Astrocyte (in vitro differentiated cells and primary cell): ENCODE results near the gene LRMDA. TPM values are rescaled to one million over a fixed set of nuclear protein-coding genes. Genes with fewer than 3 reads are reported as not detected.

Source experiments
- DNase-seq: peaks from one replicate; pipeline ENCODE4 v3.0.0-alpha.2; 2010; ENCODE audit warnings: low read depth
- FAIRE-seq: peaks from 2 replicates; lab custom pipeline; 2011; peaks lifted over from hg19 to GRCh38; lab: Jason Lieb, UNC
- H2AFZ ChIP-seq: 2 replicates; pipeline ENCODE4 v1.6.0; 2012; ENCODE audit warnings: low read depth, low read length, inconsistent platforms
- H3K27ac ChIP-seq: 2 replicates; pipeline ENCODE4 v1.5.1; 2011; ENCODE audit warnings: low read depth, low read length, inconsistent platforms
- H3K27me3 ChIP-seq: 2 replicates; pipeline ENCODE4 v1.6.0; 2011; ENCODE audit warnings: low read length, inconsistent platforms; ENCODE audit not compliant: insufficient read depth
- H3K36me3 ChIP-seq: 2 replicates; pipeline ENCODE4 v1.5.1; 2011; ENCODE audit warnings: low read length, inconsistent platforms; ENCODE audit not compliant: insufficient read depth
- H3K4me1 ChIP-seq: 2 replicates; pipeline ENCODE4 v1.5.1; 2011; ENCODE audit warnings: low read length, inconsistent platforms; ENCODE audit not compliant: insufficient read depth
- H3K4me2 ChIP-seq: 2 replicates; pipeline ENCODE4 v1.6.0; 2012; ENCODE audit warnings: low read length, inconsistent platforms
- H3K4me3 ChIP-seq: 2 replicates; pipeline ENCODE4 v1.5.1; 2011; ENCODE audit warnings: low read depth, mild to moderate bottlenecking, low read length, inconsistent platforms; ENCODE audit not compliant: insufficient read depth
- H3K79me2 ChIP-seq: 2 replicates; pipeline ENCODE4 v1.6.0; 2012; ENCODE audit warnings: mild to moderate bottlenecking, low read length, inconsistent platforms; ENCODE audit not compliant: insufficient read depth
- H3K9ac ChIP-seq: 2 replicates; pipeline ENCODE4 v1.6.0; 2012; ENCODE audit warnings: mild to moderate bottlenecking, low read length, inconsistent platforms
- H3K9me3 ChIP-seq: 2 replicates; pipeline ENCODE4 v1.5.1; 2012; ENCODE audit warnings: low read depth, mild to moderate bottlenecking, low read length, inconsistent platforms; ENCODE audit not compliant: insufficient read depth
- H4K20me1 ChIP-seq: 2 replicates; pipeline ENCODE4 v1.6.0; 2012; ENCODE audit warnings: low read length, inconsistent platforms; ENCODE audit not compliant: insufficient read depth
- H3K27ac Mint-ChIP-seq: one replicate; pipeline ENCODE4 v1.8.0; 2021; ENCODE audit warnings: mild to moderate bottlenecking, mixed read lengths; ENCODE audit not compliant: unreplicated experiment
- H3K27me3 Mint-ChIP-seq: one replicate; pipeline ENCODE4 v1.8.0; 2021; ENCODE audit warnings: low read depth, mixed read lengths; ENCODE audit not compliant: unreplicated experiment
- H3K36me3 Mint-ChIP-seq: one replicate; pipeline ENCODE4 v1.8.0; 2021; ENCODE audit warnings: low read depth, mixed read lengths; ENCODE audit not compliant: unreplicated experiment
- H3K4me1 Mint-ChIP-seq: one replicate; pipeline ENCODE4 v1.8.0; 2021; ENCODE audit warnings: low read depth, mixed read lengths; ENCODE audit not compliant: unreplicated experiment
- H3K4me3 Mint-ChIP-seq: one replicate; pipeline ENCODE4 v1.8.0; 2021; ENCODE audit warnings: mild to moderate bottlenecking, moderate library complexity, mixed read lengths; ENCODE audit not compliant: unreplicated experiment
- H3K9me3 Mint-ChIP-seq: one replicate; pipeline ENCODE4 v1.8.0; 2021; ENCODE audit warnings: mild to moderate bottlenecking, mixed read lengths; ENCODE audit not compliant: unreplicated experiment
- EZH2 ChIP-seq: IDR thresholded peaks from 2 replicates; pipeline ENCODE4 v1.6.1; 2012; ENCODE audit warnings: mild to moderate bottlenecking, low read length, inconsistent platforms; ENCODE audit not compliant: insufficient read depth
- total RNA-seq: library from RNA; stranded (reverse); gene quantifications from 2 replicates; pipeline ENCODE4 v1.2.1, GENCODE V29; 2021
- TF ChIP-seq, protein P1 (sequence below): IDR thresholded peaks from 2 replicates; pipeline ENCODE4 v1.5.1; 2011; ENCODE audit warnings: low read depth, mild to moderate bottlenecking, inconsistent platforms, low read length, moderate library complexity; ENCODE audit not compliant: insufficient read depth

LRMDA gene
- total RNA-seq, 1 donor from 2014 or later: 2.7 TPM

DNA sequence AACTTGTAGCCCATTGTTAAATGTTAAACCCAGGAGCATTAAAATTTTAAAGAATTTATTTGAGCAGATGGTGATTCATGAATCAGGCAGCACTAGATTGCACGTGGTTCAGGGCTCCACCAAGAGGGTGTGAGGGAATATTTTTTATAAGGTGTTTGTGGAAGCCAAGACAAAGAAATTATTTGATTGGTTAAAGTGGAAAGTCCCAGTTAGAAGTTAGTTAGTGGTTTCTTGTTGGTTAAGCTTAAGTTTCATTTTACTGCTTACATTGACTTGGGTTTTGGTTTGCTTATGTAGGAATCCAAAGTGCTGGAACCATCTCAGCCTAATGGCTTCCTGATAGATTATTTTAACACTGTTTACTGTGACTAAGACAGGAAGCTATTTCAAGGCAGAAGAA lies 906.2 kb downstream of the LRMDA start:
- Histone ChIP-seq H3K9me3 (no peaks in the 10 kb centered on the region), H4K20me1 (no peaks in the 10 kb centered on the region), H3K9ac (no peak overlapping the region), H3K36me3 (no peaks in the 10 kb centered on the region), H3K4me1 (no peaks in the 10 kb centered on the region), H3K4me3 (no peak overlapping the region), H2AFZ (peak overlapping the region; percentile 36), H3K4me2 (peak overlapping the region; percentile 20), H3K79me2 (no peaks in the 10 kb centered on the region), H3K27ac (no peak overlapping the region), H3K27me3 (no peaks in the 10 kb centered on the region)
- Mint-ChIP-seq H3K36me3 (no peaks in the 10 kb centered on the region), H3K27me3 (peaks cover 2% of the 10 kb centered on the region), H3K9me3 (no peaks in the 10 kb centered on the region), H3K27ac (no peak overlapping the region), H3K4me3 (no peak overlapping the region), H3K4me1 (peaks cover 25% of the 10 kb centered on the region)
- TF ChIP-seq, protein P1, sequence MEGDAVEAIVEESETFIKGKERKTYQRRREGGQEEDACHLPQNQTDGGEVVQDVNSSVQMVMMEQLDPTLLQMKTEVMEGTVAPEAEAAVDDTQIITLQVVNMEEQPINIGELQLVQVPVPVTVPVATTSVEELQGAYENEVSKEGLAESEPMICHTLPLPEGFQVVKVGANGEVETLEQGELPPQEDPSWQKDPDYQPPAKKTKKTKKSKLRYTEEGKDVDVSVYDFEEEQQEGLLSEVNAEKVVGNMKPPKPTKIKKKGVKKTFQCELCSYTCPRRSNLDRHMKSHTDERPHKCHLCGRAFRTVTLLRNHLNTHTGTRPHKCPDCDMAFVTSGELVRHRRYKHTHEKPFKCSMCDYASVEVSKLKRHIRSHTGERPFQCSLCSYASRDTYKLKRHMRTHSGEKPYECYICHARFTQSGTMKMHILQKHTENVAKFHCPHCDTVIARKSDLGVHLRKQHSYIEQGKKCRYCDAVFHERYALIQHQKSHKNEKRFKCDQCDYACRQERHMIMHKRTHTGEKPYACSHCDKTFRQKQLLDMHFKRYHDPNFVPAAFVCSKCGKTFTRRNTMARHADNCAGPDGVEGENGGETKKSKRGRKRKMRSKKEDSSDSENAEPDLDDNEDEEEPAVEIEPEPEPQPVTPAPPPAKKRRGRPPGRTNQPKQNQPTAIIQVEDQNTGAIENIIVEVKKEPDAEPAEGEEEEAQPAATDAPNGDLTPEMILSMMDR: no peak
- no peak for TF ChIP-seq EZH2
- peak; percentile 23 for FAIRE-seq
- DNase-seq: peak; percentile 83

DNA sequence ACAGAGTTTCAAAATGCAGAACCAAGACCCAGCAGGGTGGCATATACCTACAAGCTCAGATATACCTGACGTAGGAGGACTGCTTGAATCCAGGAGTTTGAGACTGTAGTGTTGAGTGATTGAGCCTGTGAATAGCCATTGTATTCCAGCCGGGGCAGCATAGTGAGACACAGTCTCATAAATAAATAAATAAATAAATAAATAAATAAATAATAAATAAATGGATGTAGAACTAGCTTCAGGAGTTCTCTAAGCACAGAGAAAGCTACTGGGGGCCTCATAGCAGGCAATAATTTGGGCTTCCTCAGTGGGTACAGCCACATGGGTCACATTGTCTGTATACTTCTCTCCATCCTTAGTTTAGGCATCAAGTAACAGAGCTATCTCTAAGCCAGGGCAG lies 906.8 kb downstream of the LRMDA start:
- no peak overlapping the region for H2AFZ ChIP-seq
- no peaks in the 10 kb centered on the region for H3K79me2 ChIP-seq
- DNase-seq (no peak), FAIRE-seq (no peak)
- H3K9me3 ChIP-seq: no peaks in the 10 kb centered on the region
- H3K4me3 Mint-ChIP-seq: no peak overlapping the region
- no peak overlapping the region for H3K9ac ChIP-seq
- no peaks in the 10 kb centered on the region for H3K36me3 Mint-ChIP-seq
- no peaks in the 10 kb centered on the region for H3K36me3 ChIP-seq
- peak overlapping the region; percentile 20 for H3K4me2 ChIP-seq
- H3K27me3 ChIP-seq: no peaks in the 10 kb centered on the region
- no peak overlapping the region for H3K27ac Mint-ChIP-seq
- H3K4me3 ChIP-seq: no peak overlapping the region
- no peaks in the 10 kb centered on the region for H4K20me1 ChIP-seq
- no peaks in the 10 kb centered on the region for H3K9me3 Mint-ChIP-seq
- H3K27me3 Mint-ChIP-seq: peaks cover 2% of the 10 kb centered on the region
- H3K27ac ChIP-seq: no peak overlapping the region
- no peaks in the 10 kb centered on the region for H3K4me1 ChIP-seq
- TF ChIP-seq EZH2: no peak
- TF ChIP-seq, protein P1: no peak
- H3K4me1 Mint-ChIP-seq: peaks cover 25% of the 10 kb centered on the region

DNA sequence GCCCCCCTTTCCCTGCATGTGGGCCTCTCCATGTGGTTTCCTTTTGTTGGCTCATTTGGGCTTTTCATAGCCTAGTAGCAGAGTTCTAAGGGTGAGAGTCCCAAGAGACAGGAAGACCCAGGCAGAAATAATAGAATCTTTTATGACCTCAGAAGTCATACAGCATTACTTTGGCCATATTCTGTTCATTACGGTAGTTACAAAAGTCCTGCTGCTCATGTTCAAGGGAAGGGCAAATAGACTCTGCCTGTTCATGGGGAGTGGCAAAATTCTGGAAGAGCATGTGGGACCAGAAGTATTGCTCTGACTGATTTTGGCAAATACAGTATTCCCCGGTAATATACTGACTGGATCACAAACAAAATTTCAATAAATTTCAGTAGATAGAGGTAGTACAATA lies 910.3 kb downstream of the LRMDA start:
- TF ChIP-seq, protein P1: no peak
- TF ChIP-seq EZH2: no peak
- H3K36me3 Mint-ChIP-seq: no peaks in the 10 kb centered on the region
- no peaks in the 10 kb centered on the region for H3K9me3 Mint-ChIP-seq
- Histone ChIP-seq H3K27ac (no peak overlapping the region), H3K9me3 (no peaks in the 10 kb centered on the region), H3K4me1 (no peaks in the 10 kb centered on the region), H3K27me3 (no peaks in the 10 kb centered on the region), H3K9ac (no peak overlapping the region), H2AFZ (no peak overlapping the region), H3K4me2 (no peak overlapping the region), H3K4me3 (no peak overlapping the region), H3K79me2 (no peaks in the 10 kb centered on the region), H3K36me3 (no peaks in the 10 kb centered on the region), H4K20me1 (no peaks in the 10 kb centered on the region)
- H3K4me3 Mint-ChIP-seq: no peak overlapping the region
- no peaks in the 10 kb centered on the region for H3K27me3 Mint-ChIP-seq
- no peak overlapping the region for H3K27ac Mint-ChIP-seq
- FAIRE-seq (no peak), DNase-seq (no peak)
- peaks cover 12% of the 10 kb centered on the region for H3K4me1 Mint-ChIP-seq
